ENCODE measurements around the gene PCDHGC5.

DNA sequence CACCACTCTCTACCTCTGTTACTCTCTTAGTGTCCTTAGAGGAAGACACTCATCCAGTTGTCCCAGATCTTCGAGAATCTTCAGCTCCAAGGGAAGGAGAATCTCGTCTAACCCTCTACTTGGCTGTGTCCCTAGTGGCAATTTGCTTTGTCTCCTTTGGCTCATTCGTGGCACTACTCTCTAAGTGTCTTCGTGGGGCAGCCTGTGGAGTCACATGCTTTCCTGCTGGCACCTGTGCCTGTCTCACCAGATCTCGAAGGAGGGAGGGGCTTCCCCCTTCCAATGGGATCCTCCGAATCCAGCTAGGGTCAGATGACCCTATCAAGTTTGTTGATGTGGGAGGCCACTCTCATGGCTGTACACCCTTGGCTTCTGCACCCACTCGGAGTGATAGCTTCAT is 1.8 kb upstream of the PCDHGC5 start:
- TF ChIP-seq CTCF (IDR thresholded peaks at IDR 0.05; ENCODE audit: extremely low read depth in 1 of 2, insufficient read depth in 1 of 2, low read depth in 1 of 2, low read length in 2 of 2) (no peak), POLR2A (IDR thresholded peaks at IDR 0.05; ENCODE audit: low read depth, low read length) (no peak), EZH2 (IDR thresholded peaks at IDR 0.05; ENCODE audit: borderline replicate concordance, low read depth, low read length, severe bottlenecking) (no peak), JUN (IDR thresholded peaks at IDR 0.05; ENCODE audit: borderline replicate concordance, insufficient read depth, insufficient read length, low read depth) (no peak), POLR2AphosphoS5 (IDR thresholded peaks at IDR 0.05; ENCODE audit: insufficient read depth, low read depth, low read length) (no peak), FOS (IDR thresholded peaks at IDR 0.05; ENCODE audit: borderline replicate concordance, insufficient read depth, low read length) (no peak), GATA2 (IDR thresholded peaks at IDR 0.05; ENCODE audit: insufficient read depth, insufficient read length, low read depth, low read length) (no peak), MYC (IDR thresholded peaks at IDR 0.05; ENCODE audit: low read depth, low read length) (no peak)
- TF ChIP-seq, protein P1, sequence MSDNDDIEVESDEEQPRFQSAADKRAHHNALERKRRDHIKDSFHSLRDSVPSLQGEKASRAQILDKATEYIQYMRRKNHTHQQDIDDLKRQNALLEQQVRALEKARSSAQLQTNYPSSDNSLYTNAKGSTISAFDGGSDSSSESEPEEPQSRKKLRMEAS (IDR thresholded peaks at IDR 0.05; ENCODE audit: insufficient read depth, insufficient read length) = no peak
